Naive thymus-derived CD4-positive, alpha-beta T cell (primary cell): ENCODE measurements around the gene ZNF616. TPM values are rescaled to one million over a fixed set of nuclear protein-coding genes. Genes with fewer than 3 reads are reported as not detected.

Experiments
- ATAC-seq: fragments of 150-1000 bp; cut with Tn5 transposase; 2 replicates; pipeline ENCODE4 v1.10.0; 2021; ENCODE audit warnings: mild to moderate bottlenecking, moderate library complexity
- CTCF ChIA-PET: fragments of 350-600 bp; sonication (Branson Sonifier 250); formaldehyde crosslinking; loops from one replicate; lab custom pipeline; 2021; ENCODE audit warnings: antibody characterized with exemption; lab: Charles Lee
- POLR2A ChIA-PET: fragments of 350-600 bp; sonication (Branson Sonifier 250); formaldehyde crosslinking; loops from one replicate; lab custom pipeline; 2021; ENCODE audit warnings: antibody characterized with exemption, inconsistent platforms; lab: Charles Lee
- DNase-seq, 9 donors: peaks; one replicate each; pipeline versions ENCODE4 v3.0.0 to v3.0.0-alpha.2; 2020 to 2022; ENCODE audit warnings: mixed read lengths in 1 of 9
- H3K27ac ChIP-seq: one replicate; pipeline ENCODE4 v1.7.0; 2013; ENCODE audit warnings: mild to moderate bottlenecking, low read depth, low read length, moderate library complexity
- H3K27me3 ChIP-seq, 2 donors: one replicate each; pipeline ENCODE4 v1.7.0; 2013; ENCODE audit warnings: low read length in 2 of 2, mild to moderate bottlenecking in 2 of 2, moderate library complexity in 2 of 2; ENCODE audit not compliant: control insufficient read depth in 2 of 2, insufficient read depth in 2 of 2
- H3K36me3 ChIP-seq, 3 experiments: 1 replicate in 2 of 3; 2 replicates in 1 of 3; pipeline ENCODE4 v1.7.0; 2013; ENCODE audit warnings: low read length in 3 of 3, mild to moderate bottlenecking in 3 of 3, moderate library complexity in 1 of 3; ENCODE audit not compliant: insufficient read depth in 3 of 3, control insufficient read depth in 2 of 3
- H3K4me1 ChIP-seq, 2 donors: one replicate each; pipeline ENCODE4 v1.7.0; 2013; ENCODE audit warnings: low read length in 2 of 2, mild to moderate bottlenecking in 2 of 2, moderate library complexity in 1 of 2; ENCODE audit not compliant: control insufficient read depth in 2 of 2, insufficient read depth in 2 of 2
- H3K4me3 ChIP-seq: 2 replicates; pipeline ENCODE4 v1.7.0; 2013; ENCODE audit warnings: mild to moderate bottlenecking, low read length
- H3K9me3 ChIP-seq, 3 experiments: 1 replicate in 2 of 3; 2 replicates in 1 of 3; pipeline ENCODE4 v1.7.0; 2013; ENCODE audit warnings: low read length in 3 of 3; ENCODE audit not compliant: control insufficient read depth in 2 of 3
- H3K27ac Mint-ChIP-seq, 9 donors: one replicate each; pipeline ENCODE4 v1.8.0; 2020 to 2022; ENCODE audit warnings: mixed read lengths in 9 of 9, mild to moderate bottlenecking in 8 of 9, moderate library complexity in 5 of 9, inconsistent platforms in 2 of 9
- H3K27me3 Mint-ChIP-seq, 5 donors: one replicate each; pipeline ENCODE4 v1.8.0; 2021 to 2022; ENCODE audit warnings: mixed read lengths in 5 of 5, mild to moderate bottlenecking in 1 of 5
- H3K36me3 Mint-ChIP-seq, 5 donors: one replicate each; pipeline ENCODE4 v1.8.0; 2020 to 2022; ENCODE audit warnings: mixed read lengths in 5 of 5, mild to moderate bottlenecking in 3 of 5, inconsistent platforms in 1 of 5
- H3K4me1 Mint-ChIP-seq, 7 donors: one replicate each; pipeline ENCODE4 v1.8.0; 2020 to 2022; ENCODE audit warnings: mixed read lengths in 7 of 7, mild to moderate bottlenecking in 3 of 7, inconsistent platforms in 1 of 7
- H3K4me3 Mint-ChIP-seq, 10 donors: one replicate each; pipeline ENCODE4 v1.8.0; 2020 to 2022; ENCODE audit warnings: mild to moderate bottlenecking in 10 of 10, mixed read lengths in 10 of 10, moderate library complexity in 6 of 10, inconsistent platforms in 2 of 10
- H3K9me3 Mint-ChIP-seq, 11 donors: one replicate each; pipeline ENCODE4 v1.8.0; 2020 to 2022; ENCODE audit warnings: mixed read lengths in 11 of 11, mild to moderate bottlenecking in 4 of 11, inconsistent platforms in 1 of 11, moderate library complexity in 1 of 11
- intact Hi-C, 2 donors: fragments of 100-400 bp; cut with micrococcal nuclease; formaldehyde crosslinking; loops; one replicate each; pipeline ENCODE4 v1.15.1; 2023
- polyA plus RNA-seq, 2 donors: library from polyadenylated mRNA; unstranded; fragments of 300-500 nt; fragmentation: Illumina TruSeq; gene quantifications; one replicate each; pipeline ENCODE4 v1.2.3, GENCODE V29; 2021
- total RNA-seq, 6 experiments: library from RNA in 5 of 6; stranded (reverse) in 5 of 6; gene quantifications; 1 replicate in 5 of 6; 2 replicates in 1 of 6; pipeline ENCODE4 v1.2.3 and lab custom pipeline; 2021 to 2026

The ZNF616 gene
- total RNA-seq (10 to 100 TPM in 2 of 5 experiments, 1 to 10 TPM in 3; 2.8 to 18.5 (median 6.1) TPM), polyA plus RNA-seq (10 to 100 TPM in 1 of 2 donors, 1 to 10 TPM in 1; 6.5 to 10.8 TPM), total RNA-seq (lab: John Stamatoyannopoulos, UW) (9.4 reads per million, percentile 34 among the genes with 10 or more reads in this experiment)

DNA sequence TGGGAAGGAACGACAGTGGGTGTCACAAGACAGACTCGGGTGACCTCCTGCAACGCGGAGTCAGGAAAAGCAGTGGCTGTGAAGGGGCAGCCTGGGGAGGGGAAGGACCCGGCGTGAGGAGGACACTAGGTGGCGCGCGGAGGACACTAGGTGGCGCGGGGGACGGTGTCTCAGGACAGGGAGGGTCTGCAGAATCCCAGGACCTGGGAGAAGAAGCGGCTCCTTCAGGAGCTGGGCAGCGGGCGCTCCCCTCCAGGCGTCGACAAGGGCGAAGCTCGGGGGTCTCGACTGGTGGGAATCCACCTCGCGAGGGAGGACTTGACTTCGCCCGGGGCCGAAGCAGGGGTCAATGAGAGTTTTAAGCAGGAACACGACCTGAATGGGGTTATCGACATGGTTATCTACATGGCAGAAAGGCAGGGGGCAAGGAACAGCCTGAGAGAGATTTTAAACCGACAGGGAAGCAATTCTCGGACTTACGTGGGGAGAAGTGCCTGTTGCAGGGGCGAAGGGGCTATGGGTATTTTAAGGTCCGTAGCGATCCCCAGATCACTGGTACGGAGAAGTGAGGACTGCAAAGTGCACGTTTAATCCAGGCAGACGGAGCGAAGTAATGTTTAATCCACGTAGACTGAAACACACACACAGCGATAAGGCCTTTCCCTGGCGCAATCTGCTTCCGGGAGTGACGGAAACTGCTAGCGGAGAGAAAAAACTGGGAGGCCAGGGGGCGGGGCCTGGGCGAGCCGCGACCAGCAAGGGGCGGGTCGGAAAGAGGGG lies at the start of gene ZNF616:
TSS of gene ZNF616 (minus strand) at position 687 of the 780 bp plus-strand sequence. CDS start 9,426 bp downstream, outside the sequence.
- DNase-seq = peak; percentile 58 to 97 (median 95)
- CTCF ChIA-PET = interaction anchor here (1.0 to 2.7 kb wide), 6 partner anchors 31 to 109 kb away, joined by 3 to 31 read pairs (median 4); partner anchors contain the start of gene ZNF836
- Mint-ChIP-seq H3K27ac (peak within 1 kb of the TSS; percentile 88 to 98 (median 96)), H3K9me3 (peaks cover 0 to 77% (median 11%) of the 10 kb centered on the region in 11 donors), H3K4me1 (peaks cover 20 to 44% (median 33%) of the 10 kb centered on the region in 7 donors), H3K36me3 (peaks cover 8 to 51% (median 41%) of the 10 kb centered on the region in 5 donors), H3K4me3 (peak within 1 kb of the TSS; percentile 92 to 99 (median 96)), H3K27me3 (no peaks in the 10 kb centered on the region)
- peak; percentile 74 for ATAC-seq
- Histone ChIP-seq H3K9me3 (peaks cover 0 to 12% (median 0%) of the 10 kb centered on the region in 3 experiments), H3K27me3 (no peaks in the 10 kb centered on the region), H3K4me1 (peaks cover 15 to 18% of the 10 kb centered on the region in 2 donors), H3K4me3 (peak within 1 kb of the TSS; percentile 99), H3K27ac (peak within 1 kb of the TSS; percentile 89), H3K36me3 (peaks cover 0 to 15% (median 0%) of the 10 kb centered on the region in 3 experiments)
- intact Hi-C loops = loop anchor here (1.0 to 5.0 kb wide), 16 partner anchors 32 to 1256 kb away; partner anchors contain the start of genes ZNF480 (in 2 of the 2), ZNF766 (in 2 of the 2), ZNF836 (in 2 of the 2) and ZNF841 (in 2 of the 2)
- POLR2A ChIA-PET = interaction anchor here (0.9 to 3.5 kb wide), 4 partner anchors 32 to 98 kb away, joined by 4 to 22 read pairs (median 11); partner anchors contain the start of genes PPP2R1A and ZNF836

DNA sequence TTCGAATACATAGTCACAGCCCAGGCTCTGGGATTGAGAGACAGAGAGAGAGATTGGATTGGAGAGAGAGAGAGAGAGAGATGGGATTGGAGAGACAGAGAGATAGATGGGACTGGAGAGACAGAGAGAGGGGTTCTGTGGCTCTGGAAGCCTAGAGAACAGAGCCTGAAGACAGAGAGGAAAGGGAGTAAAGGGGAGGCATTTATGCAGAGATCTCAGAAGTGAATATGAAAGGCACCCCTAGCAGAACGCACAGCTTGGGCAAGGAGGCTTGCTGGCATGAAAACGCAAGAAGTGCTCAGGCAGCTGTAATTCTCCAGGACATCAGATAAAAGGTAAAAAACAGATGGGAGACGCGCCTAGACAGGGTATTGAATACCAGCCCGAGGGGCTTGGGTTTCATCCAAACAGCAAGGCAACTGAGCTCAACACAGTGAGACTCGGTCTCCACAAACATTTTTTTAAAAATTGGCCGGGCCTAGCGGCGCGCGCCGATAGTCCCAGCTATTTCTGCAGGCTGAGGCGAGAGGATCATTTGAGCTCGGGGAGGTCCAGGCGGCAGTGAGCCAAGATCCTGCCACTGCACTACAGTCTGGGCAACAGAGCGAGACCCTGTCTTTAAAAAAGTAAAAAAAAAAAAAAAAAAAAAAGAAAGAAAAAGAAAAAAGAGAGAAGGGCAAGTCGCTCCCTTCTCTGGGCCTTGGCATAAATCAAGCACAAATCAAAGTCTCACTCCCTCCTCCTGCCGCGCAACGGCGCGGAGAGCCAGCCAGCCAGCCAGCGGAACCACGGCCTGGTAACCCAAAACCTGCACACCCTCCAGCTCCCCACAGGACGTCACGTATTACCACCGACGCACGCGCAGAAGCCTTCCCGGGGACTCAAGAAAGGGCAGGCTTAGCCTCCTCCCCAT lies 49.3 kb upstream of the ZNF616 start:
- H3K4me1 Mint-ChIP-seq = peaks cover 21 to 50% (median 37%) of the 10 kb centered on the region in 7 donors
- no peak for ATAC-seq

DNA sequence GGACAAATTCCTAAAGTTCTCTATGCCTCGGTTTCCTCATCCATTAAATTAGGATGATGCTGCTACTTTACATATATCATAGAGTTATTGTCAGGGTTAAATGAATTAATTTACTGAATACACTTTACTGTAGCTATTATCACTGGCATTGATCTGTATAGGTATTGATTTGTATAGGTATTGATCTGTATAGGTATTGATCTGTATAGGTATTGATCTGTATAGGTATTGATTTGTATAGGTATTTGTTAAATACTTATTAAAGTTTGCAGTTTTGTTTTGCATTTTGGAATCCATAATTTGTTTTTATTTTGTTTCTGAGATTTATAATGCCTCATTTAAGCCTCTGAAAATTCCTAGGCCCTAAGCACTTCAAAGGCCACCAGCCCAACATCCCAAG lies 47.7 kb upstream of the ZNF616 start:
- H3K27ac Mint-ChIP-seq = peak overlapping the region in 1 of 9 donors; percentile 99
- no peak for DNase-seq
- H3K27ac ChIP-seq = no peak overlapping the region

More for the DNA sequence above, 49.3 kb upstream of the ZNF616 start:
- Mint-ChIP-seq H3K4me3 (peak overlapping the region; percentile 91 to 99 (median 96)), H3K36me3 (peaks cover 4 to 17% (median 16%) of the 10 kb centered on the region in 5 donors), H3K9me3 (peaks cover 0 to 2% (median 0%) of the 10 kb centered on the region in 11 donors), H3K27ac (peak overlapping the region; percentile 95 to 100 (median 99)), H3K27me3 (no peaks in the 10 kb centered on the region)
- Histone ChIP-seq H3K36me3 (peaks cover 0 to 17% (median 5%) of the 10 kb centered on the region in 3 experiments), H3K9me3 (no peaks in the 10 kb centered on the region), H3K27ac (peak overlapping the region; percentile 87), H3K27me3 (no peaks in the 10 kb centered on the region), H3K4me3 (peak overlapping the region; percentile 53), H3K4me1 (peaks cover 32% of the 10 kb centered on the region in 2 donors)
- CTCF ChIA-PET = interaction anchor here (0.5 to 1.5 kb wide), 7 partner anchors 12 to 60 kb away, joined by 3 to 8 read pairs (median 3); partner anchors contain the start of gene ZNF836
- POLR2A ChIA-PET = interaction anchor here (0.6 to 1.8 kb wide), 17 partner anchors 9 to 1679 kb away, joined by 3 to 41 read pairs (median 4); partner anchors contain the start of genes MYADM, ZNF432, ZNF614 and ZNF616
- DNase-seq = peak in 4 of 9 donors; percentile 23 to 93 (median 91)
- intact Hi-C loops = loop anchor here (1.0 to 5.0 kb wide), 17 partner anchors 18 to 1678 kb away; partner anchors contain the start of genes ZNF350 (in 2 of the 2), ZNF836 (in 2 of the 2), MYADM (in 1 of the 2) and ZNF611 (in 1 of the 2)

DNA sequence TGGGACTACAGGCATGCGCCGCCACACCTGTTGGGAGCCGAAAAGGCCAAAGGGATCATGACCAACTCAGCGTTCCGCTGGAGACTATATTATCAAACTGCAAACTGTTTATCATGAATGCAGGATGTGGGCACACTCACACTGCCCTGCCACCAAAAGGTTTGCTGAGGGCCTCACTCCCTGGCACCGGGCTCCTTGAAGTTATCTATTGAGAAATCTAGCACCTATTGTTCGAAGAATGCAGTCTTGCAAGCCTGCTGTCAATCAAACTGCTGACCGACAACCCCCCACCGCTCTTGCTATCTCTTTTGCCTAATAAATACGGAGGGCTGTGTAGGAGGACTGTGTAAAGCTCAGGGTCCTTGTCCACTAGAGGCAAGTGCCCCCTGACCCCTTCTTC lies 36.8 kb upstream of the ZNF616 start:
- Histone ChIP-seq H3K4me1 (peaks cover 7 to 10% of the 10 kb centered on the region in 2 donors), H3K9me3 (no peaks in the 10 kb centered on the region), H3K27me3 (no peaks in the 10 kb centered on the region), H3K36me3 (no peaks in the 10 kb centered on the region), H3K27ac (no peak overlapping the region), H3K4me3 (no peak overlapping the region)
- Mint-ChIP-seq H3K27me3 (no peaks in the 10 kb centered on the region), H3K27ac (peak overlapping the region in 1 of 9 donors; percentile 54), H3K4me1 (peaks cover 1 to 20% (median 9%) of the 10 kb centered on the region in 7 donors), H3K36me3 (peaks cover 0 to 12% (median 0%) of the 10 kb centered on the region in 5 donors), H3K4me3 (peak overlapping the region in 1 of 10 donors; percentile 39), H3K9me3 (peaks cover 0 to 22% (median 0%) of the 10 kb centered on the region in 11 donors)
- intact Hi-C loops = loop anchor here (10.0 kb wide), 2 partner anchors 58 to 272 kb away; partner anchors contain the start of gene ZNF649 (in 1 of the 2)
- POLR2A ChIA-PET = interaction anchor here (2.1 kb wide), 1 partner anchor 13 kb away, joined by 8 read pairs; the partner anchor contains the start of gene PPP2R1A
- no peak for DNase-seq
- no peak for ATAC-seq
- CTCF ChIA-PET = no interaction called here

More for the DNA sequence above, 47.7 kb upstream of the ZNF616 start:
- H3K4me3 Mint-ChIP-seq = no peak overlapping the region
- H3K4me1 Mint-ChIP-seq = peaks cover 14 to 35% (median 25%) of the 10 kb centered on the region in 7 donors
- H3K9me3 ChIP-seq = no peaks in the 10 kb centered on the region
- H3K4me3 ChIP-seq = no peak overlapping the region
- ChIA-PET CTCF (interaction anchor here (1.0 kb wide), 1 partner anchor 15 kb away, joined by 3 read pairs; no protein-coding TSS in a partner anchor), POLR2A (interaction anchor here (0.5 to 1.0 kb wide), 2 partner anchors 22 to 47 kb away, joined by 4 read pairs; partner anchors contain the start of gene ZNF616)
- peaks cover 0 to 7% (median 0%) of the 10 kb centered on the region in 3 experiments for H3K36me3 ChIP-seq
- peaks cover 24 to 27% of the 10 kb centered on the region in 2 donors for H3K4me1 ChIP-seq
- H3K9me3 Mint-ChIP-seq = peaks cover 0 to 2% (median 0%) of the 10 kb centered on the region in 11 donors
- H3K27me3 Mint-ChIP-seq = no peaks in the 10 kb centered on the region
- no peaks in the 10 kb centered on the region for H3K27me3 ChIP-seq
- intact Hi-C loops = loop anchor here in 1 of 2 donors (5.0 kb wide), 1 partner anchor 1680 kb away; the partner anchor contains the start of gene MYADM
- ATAC-seq = no peak
- peaks cover 0 to 8% (median 7%) of the 10 kb centered on the region in 5 donors for H3K36me3 Mint-ChIP-seq

DNA sequence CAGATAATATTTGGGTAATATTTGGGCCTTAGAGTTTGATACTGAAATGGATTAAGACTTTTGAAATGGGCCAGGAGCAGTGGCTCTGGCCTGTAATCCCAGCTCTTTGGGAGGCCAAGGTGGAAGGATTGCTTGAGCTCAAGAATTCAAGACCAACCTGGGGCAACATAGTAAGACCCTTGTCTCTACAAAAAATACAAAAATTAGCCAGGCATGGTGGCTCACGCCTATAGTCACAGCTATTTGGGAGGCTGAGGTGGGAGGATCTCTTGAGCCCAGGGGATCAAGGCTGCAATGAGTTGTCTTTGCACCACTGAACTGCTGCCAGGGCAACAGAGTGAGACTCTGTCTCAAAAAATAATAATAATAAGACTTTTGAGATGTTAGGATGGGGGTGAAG lies 32.6 kb upstream of the ZNF616 start:
- Mint-ChIP-seq H3K4me3 (peak overlapping the region; percentile 92 to 98 (median 96)), H3K36me3 (peaks cover 13 to 43% (median 34%) of the 10 kb centered on the region in 5 donors), H3K27me3 (no peaks in the 10 kb centered on the region), H3K9me3 (peaks cover 0 to 54% (median 5%) of the 10 kb centered on the region in 11 donors), H3K4me1 (peaks cover 23 to 53% (median 45%) of the 10 kb centered on the region in 7 donors), H3K27ac (peak overlapping the region; percentile 96 to 99 (median 98))
- peaks cover 18 to 19% of the 10 kb centered on the region in 2 donors for H3K4me1 ChIP-seq
- intact Hi-C loops = loop anchor here (5.0 to 10.0 kb wide), 5 partner anchors 62 to 1025 kb away; partner anchors contain the start of genes ZNF175 (in 1 of the 2), ZNF432 (in 1 of the 2) and ZNF649 (in 1 of the 2)
- ChIA-PET CTCF (interaction anchor here (0.8 to 1.6 kb wide), 3 partner anchors 15 to 65 kb away, joined by 3 to 4 read pairs (median 3); no protein-coding TSS in a partner anchor), POLR2A (interaction anchor here (3.7 to 4.1 kb wide), 2 partner anchors 17 to 33 kb away, joined by 15 to 41 read pairs; partner anchors contain the start of genes PPP2R1A and ZNF616)
- H3K27me3 ChIP-seq = no peaks in the 10 kb centered on the region
- H3K27ac ChIP-seq = peak overlapping the region; percentile 92
- ATAC-seq (no peak), DNase-seq (no peak)
- peaks cover 5 to 18% (median 8%) of the 10 kb centered on the region in 3 experiments for H3K36me3 ChIP-seq
- no peaks in the 10 kb centered on the region for H3K9me3 ChIP-seq
- no peak overlapping the region for H3K4me3 ChIP-seq
